Hypothalamus (tissue), 51 donors: Measurements from ENCODE around the gene RAD52.
"Not testable (repeated sequence)": the region's sequence is repeated elsewhere in the genome, so short reads cannot be mapped to it uniquely, and the experiment has no call there.

ENCODE experiments used
- DNase-seq, 51 donors: peaks; one replicate each; lab custom pipeline; 2025; lab: John Stamatoyannopoulos, UW

RAD52 gene

DNA sequence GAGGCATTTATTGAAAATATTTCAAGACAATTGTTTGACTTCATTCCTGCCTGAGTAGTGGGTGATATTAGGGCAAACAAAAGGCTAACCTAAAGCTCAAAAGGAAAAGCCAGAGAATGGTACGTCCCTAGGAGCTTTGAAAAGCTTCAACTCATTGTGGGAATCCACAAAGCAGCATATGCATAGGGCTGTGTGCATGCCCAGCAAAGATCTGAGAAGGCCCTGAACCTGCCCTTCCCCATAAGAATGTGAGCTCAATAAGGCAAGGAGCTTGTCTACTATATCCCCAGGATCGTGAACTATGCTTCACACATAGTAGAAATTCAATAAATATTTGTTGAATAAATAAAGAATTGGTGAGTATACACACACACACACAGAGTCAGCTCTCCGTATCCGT, 19.1 kb upstream of the RAD52 start:
- DNase-seq = peak in 1 of 51 donors; percentile 22

DNA sequence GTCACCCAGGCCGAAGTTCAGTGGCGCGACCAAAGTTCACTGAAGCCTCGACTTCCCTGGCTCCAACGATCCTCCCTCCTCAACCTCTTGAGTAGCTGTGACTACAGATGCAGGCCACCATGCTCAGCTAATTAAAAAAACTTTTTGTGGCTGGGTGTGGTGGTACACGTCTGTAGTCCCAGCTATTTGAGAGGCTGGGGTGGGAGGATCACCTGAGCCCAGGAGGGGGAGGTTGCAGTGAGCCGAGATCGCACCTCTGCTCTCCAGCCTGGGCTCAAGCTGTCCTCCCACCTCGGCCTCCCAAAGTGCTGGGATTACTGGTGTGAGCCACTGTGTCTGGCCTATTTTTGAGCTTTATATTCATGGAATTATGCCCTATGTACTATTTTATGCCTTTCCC, 18.1 kb upstream of the RAD52 start:
- no peak for DNase-seq

DNA sequence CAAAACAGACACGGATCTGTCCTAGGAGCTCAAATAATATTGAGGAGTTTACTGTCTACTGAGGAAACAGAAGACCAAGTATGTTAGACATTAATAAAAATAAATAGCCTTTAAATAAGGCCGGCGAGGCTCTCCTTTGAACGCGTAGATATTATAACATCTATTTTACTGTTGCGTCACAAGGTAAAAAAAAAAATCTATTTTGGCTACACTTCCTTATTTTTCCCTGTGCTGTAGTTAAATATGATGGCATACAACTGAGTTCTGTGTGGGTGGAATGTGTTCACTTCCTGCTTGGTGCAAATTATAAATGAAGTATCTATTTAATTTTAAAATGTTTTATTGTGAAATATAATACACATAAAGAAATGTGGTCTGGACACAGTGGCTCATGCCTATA, 17.2 kb upstream of the RAD52 start:
- DNase-seq = no peak

DNA sequence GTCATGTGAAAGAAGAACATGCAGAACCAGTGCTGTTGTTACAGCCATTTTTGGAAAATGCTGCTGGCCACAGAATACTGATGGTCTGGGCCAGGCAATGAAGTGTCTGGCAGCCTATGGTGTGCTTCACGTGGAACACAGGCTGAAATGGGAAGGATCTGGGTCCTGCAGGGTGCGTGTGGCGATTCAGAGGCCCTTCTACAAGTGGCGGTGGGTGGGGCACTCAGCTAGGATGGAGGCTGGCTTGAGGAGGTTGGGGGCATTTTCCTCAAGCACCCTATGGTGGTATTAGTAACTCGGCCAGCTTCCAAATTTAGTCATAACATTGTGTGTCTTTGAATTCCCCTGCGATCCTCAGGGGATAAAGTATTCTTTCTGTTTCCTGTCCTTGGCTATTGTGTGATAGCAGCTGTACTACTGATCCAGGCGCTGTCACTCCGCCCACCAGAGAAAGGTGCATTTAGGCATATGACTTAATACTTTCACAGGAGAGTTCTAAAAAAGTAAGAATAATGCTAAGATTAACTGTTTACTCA, 9.2 kb upstream of the RAD52 start:
- peak in 1 of 51 donors; percentile 1 for DNase-seq

DNA sequence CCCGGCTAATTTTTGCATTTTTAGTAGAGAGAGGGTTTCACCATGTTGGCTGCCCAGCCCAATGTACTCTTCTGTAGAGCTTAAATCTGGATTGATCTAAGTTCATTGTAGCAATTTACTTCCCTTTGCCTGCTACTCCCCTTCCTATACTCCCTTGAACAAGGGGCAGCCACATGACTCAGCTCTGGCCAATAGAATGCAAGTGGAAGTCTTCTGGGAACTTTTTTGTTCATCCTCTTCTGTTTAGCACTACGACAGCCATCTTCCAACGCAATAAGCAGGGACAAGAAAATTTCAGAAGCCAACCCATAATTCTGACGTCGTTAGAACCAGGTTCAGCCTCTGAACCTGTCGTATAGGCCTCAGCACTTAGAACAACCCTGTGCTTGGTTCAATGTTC, 6.4 kb upstream of the RAD52 start:
- DNase-seq = no peak

DNA sequence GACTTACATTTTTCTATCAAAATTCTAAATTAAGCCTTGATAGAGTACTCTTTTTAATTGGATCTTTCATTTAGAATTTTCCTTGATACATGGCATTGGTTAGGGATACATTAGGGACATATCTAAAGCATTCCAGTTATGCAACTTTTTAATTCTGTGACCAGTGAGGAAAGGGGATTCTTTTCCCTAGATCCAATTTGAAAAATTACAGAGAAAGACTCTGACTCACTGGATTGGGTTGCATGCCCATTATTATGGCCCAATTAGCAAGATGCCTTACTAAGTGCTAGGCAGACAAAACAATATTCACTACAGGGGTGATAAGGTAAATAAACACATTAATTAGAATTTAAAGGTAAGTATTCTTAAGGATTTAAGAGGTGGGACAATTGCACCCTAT, 5.2 kb upstream of the RAD52 start:
- no peak for DNase-seq

DNA sequence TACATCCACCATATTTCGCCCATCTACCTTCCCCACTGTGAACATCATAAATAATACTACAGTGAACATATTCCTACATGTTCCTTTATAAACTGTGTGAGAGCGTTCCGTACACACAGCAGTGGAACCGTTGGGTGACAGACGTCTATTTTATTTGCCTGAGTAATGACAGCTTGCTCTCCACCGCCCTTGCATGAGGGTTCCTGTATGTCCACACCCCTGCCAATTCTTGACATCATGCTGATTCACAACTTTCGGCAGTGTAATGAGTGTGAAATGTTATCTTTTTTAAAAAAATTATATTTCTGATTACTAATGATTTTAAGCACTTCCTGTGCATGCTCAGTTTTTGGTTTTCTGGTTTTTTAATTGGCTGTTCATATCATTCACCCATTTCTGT, 4.3 kb upstream of the RAD52 start:
- no peak for DNase-seq

DNA sequence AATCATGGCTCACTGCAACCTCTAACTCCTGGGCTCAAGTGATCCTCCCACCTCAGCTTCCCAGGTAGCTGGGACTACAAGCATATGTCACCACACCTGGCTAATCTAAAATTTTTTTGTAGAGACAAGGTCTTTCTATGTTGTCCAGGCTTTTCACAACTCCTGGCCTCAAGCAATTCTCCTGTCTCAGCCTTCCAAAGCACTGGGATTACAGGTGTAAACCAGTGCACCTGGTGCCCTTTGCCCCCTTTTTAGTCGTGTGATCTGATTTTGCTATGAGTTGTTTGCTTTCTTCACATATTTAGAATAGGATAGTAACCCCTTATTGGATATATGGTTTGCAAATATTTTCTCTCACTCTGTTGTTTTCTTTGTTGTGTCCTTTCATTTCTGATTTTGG, 1.7 kb upstream of the RAD52 start:
- no peak for DNase-seq

DNA sequence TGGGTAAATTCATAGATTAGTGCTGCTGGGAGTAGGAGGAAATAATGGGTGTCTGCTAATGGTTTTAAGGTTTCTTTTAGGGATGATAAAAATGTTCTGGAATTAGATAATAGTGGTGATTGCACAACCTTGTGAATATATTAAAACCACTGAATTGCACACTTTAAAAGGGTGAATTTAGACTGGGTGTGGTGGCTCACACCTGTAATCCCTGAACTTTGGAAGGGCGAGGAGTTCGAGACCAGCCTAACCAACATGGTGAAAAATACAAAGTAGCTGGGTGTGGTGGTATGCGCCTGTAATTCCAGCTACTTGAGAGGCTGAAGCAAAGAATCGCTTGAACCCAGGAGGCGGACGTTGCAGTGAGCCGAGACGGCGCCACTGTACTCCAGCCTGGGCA, 1.3 kb downstream of the RAD52 start:
- DNase-seq = no peak

DNA sequence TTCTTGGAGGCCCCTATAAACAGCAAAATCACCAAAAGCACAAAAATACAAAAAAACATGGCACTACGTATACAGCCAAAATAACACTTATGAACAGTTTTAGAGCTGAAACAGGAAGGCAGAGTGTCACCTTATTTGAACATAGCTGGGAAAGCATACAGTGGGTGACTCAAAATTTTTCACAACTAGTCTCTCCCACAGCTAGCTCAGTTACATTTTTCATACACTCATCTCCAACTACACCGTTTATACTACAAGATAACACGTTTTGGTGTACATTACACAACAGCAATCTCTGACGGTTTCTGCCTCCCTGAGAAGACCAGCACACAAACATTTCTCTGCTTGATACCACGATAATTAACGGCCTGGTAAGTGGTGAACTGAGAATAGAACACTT, 2.9 kb downstream of the RAD52 start:
- DNase-seq = no peak

DNA sequence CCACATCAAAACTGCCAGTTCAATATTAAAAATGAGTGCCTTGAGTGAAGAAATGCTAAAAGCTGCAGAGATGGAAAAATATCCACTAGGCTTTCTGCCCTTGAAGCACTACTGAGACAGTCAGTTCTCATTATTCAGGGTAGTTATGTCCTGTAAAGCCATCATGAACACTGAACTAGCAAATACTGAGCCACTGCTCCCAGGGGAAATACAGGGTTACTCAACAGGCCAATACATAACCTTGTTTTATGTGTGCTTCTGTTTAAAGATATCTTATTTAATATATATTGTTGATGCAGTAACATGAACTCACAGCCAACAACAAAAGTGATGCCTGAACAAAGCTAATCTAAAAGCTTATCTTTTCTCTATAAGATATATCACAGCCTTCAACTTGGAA, 3.3 kb downstream of the RAD52 start:
- no peak for DNase-seq

DNA sequence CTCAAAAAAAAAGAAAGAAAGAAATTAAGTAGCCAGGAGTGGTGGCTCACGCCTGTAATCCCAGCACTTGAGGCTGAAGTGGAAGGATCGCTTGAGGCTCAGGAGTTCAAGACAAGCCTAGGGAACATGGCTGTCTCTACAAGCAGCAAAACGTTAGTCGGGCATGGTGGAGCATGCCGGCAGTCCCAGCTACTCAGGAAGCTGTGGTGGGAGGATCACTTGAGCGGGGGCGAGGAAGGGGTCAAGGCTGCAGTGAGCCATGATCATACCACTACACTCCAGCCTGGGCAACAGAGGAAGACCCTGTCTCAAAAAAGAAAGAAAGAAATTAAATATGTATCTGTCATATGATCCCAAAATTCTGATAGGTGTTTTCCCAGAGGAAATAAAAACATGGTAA, 5.3 kb downstream of the RAD52 start:
- DNase-seq = no peak

DNA sequence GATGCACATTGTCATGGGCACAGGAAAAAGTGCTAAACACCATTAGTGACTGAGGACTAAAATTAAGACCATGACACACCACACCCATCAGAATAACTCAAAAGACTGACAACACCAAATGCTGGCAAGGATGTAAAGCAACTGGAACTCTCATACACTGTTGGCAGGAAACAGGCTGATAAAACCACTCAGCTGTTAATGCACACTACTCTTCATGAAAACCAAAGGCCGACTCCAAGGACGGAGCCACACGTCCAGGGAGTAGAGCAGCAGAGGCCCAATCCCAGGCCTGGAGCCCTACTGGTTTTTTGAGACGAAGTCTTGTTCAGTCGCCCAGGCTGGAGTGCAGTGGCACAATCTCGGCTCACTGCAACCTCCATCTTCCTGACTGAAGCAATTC, 6.4 kb downstream of the RAD52 start:
- no peak for DNase-seq

DNA sequence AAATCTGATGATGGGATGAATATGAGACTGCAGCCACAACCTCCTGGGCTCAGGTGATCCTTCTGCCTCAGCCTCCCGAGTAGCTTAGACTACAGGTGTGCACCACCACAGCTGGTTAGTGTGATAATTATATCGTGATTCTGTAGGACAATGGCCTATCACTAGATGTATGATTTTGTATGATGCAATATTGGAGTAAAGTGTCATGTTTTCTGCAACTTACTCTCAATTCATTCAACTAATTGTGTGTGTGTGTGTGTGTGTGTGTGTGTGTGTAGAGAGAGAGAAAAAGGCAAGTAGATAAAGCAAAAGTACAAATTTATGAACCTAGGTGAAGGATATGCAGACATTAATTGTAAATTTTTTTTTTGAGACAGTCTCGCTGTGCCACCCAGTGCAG, 10.7 kb downstream of the RAD52 start:
- no peak for DNase-seq

DNA sequence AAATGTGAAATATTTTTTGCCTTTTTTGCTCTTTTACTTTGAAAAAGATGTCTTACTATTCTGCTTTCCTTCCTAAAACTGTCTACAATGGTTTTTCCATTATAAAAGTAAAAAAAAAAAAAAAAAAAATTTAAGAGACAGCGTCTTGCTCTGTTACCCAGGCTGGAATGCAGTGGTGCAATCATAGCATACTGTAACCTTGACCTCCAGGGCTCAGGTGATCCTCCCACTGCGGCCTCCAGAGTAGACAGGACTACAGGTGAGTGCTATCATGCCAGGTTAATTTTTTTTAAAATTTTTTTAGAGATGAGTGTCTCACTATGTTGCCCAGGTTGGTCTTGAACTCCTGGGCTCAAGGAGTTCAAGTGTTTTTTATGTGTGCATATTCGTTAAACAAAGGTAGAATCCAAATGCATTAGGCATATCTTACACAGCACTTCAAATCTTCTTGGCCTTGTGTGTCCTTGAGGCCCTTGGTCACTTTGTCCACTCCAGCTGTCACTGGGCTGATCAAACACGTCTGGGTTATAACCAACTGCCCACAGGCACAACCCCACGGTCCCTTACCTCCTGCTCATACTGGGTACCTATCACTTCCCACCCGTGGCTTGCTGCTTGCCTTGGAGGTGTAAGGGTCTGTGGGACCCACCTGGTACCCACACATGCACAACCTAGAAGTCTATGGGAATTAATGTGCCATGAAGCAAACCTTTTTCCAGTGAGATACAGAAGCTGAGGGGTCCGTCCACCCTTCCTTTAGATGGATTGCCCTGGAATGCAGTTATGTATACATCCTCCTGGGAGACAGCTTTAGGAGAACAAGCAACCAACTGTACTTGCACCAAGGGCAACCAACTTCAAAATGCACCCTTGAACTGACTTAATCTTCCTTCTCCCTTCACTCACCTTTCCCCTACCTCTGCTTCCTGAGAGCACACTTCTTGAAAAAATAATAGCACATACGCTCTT, 12.8 kb downstream of the RAD52 start:
- DNase-seq = no peak

DNA sequence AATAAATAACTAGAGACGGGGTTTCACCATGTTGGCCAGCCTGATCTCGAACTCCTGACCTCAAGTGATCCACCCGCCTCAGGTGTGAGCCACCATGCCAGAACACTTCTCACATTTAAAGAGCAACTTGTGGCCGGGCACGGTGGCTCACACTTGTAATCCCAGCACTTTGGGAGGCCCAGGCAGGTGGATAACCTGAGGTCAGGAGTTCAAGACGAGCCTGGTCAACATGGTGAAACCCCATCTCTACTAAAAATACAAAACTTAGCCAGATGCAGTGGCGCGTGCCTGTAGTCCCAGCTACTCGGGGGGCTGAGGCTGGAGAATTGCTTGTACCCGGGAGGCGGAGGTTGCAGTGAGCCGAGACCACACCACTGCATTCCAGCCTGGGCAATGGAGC, 13.6 kb downstream of the RAD52 start:
- DNase-seq = not testable (repeated sequence)

DNA sequence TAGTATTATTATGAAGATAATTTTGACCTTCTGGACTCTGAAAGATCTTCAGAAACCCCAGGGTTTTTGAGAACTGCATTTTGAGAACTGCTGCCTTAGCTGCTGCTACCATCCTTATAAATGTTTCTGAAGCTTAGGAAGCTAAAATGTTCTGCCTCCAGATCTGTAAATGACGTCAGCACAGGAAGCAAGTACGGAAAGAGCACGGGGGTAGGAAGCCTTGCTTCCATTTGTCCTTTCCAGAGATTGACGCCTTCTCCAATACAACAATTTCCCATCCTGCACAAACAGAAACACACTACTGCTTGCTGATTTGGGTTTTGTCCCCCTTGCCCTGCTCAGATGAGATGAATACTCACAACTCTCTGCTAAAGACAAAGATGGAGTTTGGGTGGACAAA, 17.9 kb downstream of the RAD52 start:
- no peak for DNase-seq

DNA sequence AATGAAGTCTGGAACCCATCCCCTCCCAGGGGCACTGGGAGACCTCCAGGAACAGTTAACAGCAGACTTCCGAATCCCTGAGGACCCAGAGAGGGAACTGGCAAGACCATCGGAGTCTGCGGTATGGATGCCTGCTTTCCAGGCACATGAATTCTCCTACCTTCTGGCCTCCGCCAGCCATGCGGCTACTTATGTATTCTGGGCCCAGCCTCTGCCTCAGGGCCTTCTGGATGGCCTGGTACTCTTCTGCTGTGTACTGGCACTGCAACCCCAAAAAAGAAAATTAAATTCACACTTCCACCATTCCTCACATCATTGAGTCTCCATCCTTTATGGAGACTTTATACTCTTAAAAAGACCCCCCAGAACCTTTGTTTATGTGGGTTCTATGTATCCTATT, 18.4 kb downstream of the RAD52 start:
- no peak for DNase-seq

DNA sequence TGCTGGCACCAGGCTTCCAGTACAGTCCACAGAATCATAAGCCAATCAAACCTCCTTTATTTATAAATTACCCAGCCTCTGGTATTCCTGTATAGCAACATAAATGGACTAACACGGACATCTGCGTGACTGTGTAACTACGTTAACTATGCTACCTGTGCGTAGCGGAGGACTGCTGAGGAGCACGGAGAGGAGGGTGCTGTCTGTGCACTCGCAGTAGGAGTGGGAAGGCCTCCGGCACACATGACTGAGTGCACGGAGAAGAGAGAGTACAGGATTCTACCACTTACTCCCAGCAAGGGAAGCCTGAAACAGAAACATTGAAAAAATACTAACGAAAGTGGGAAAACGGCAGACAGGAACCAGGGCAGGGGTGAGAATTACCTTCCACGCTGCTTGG, 22.9 kb downstream of the RAD52 start:
- DNase-seq = no peak

DNA sequence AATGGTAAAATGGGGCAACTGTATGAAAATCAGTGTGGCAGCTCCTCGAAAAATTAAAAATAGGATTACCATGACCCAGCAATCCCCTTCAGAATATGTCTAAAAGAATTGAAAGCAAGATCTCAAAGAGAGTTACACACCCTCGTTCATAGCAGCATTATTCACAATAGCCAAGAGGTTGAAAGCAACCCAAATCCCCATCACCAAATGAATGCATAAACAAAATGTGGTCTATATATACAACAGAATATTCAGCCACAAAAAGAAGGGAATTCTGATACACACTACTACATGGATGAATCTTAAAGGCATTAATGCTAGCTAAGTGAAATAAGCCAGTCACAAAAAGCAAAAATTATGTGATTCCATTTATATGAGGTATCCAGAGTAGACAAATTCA, 27.2 kb downstream of the RAD52 start:
- DNase-seq = no peak

DNA sequence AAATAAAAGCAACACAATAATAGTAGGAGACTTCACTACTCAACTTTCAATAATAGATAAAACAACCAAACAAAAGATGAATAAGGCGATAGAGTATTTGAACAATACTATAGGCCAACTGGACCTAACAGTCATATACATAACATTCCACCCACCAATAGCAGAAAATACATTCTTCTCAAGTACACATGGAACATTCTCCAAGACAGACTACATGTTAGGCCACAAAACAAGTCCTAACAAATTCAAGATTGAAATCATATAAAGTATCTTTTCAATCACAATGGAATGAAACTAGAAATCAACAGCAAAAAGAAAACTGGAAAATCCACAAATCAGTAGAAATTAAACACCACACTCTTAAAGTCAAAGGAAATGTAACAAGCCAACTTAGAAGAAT, 28.8 kb downstream of the RAD52 start:
- DNase-seq = no peak

DNA sequence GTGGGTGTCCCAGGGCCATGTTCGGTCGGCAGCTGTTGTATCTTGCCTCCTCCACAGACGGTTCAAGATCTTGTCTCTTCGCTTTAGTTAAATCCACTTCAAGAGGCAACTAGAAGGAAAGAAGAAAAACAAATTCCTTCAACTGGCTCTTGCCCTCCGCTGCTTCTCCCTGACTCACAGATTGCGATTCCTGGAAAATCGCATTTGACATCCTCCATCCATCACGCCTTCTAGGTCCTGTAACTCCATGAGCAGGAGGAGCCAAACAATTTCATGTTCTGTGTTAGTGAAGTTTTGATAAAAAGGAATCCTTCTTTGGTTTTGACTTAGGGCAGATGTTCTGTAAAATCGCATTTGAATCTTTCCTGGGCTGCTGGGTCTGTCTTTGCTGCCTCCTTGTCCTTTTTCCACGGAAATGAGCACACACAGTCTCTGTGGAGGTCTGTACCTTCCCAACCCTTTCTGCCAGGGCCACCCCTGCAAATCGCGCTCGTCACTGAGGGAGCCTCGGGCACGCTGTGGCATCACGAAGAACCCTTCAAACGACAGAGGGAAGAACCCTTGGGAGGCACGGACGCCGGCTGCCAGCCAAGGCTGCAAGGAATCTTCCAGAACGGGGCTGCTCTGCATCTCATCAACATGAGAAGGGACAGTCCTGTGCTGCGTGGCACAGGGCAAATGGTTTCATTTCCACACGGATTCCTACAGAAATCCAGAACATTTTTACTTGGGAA, 32.6 kb downstream of the RAD52 start:
- DNase-seq = no peak
